Upper lobe of left lung (tissue), 4 donors: ENCODE measurements around the gene SMOC1.

ENCODE experiments used
- CTCF ChIP-seq, 6 experiments: fragments of 450-650 bp in 4 of 6; fragments of 200-600 bp in 2 of 6; sonication (generic) in 2 of 6; IDR thresholded peaks; one replicate each; pipeline ENCODE4 v1.5.1; 2016 to 2019; ENCODE audit warnings: antibody characterized with exemption in 6 of 6
- EP300 ChIP-seq, 4 donors: sonication (generic); formaldehyde crosslinking; IDR thresholded peaks; one replicate each; pipeline ENCODE4 v1.5.1; 2017; ENCODE audit warnings: antibody characterized with exemption in 4 of 4, control low read depth in 2 of 4
- POLR2A ChIP-seq, 4 donors: fragments of 450-650 bp; IDR thresholded peaks; one replicate each; pipeline ENCODE4 v1.5.1; 2016 to 2017; ENCODE audit warnings: antibody characterized with exemption in 4 of 4, mild to moderate bottlenecking in 2 of 4

GRCh38 chr14:70057519-70058136, 178.4 kb downstream of the SMOC1 start:
- TF ChIP-seq POLR2A (IDR thresholded peaks at IDR 0.05) (no peak), CTCF (IDR thresholded peaks at IDR 0.05) (no peak), EP300 (IDR thresholded peaks at IDR 0.05) (no peak)
